Measurements from ENCODE around the gene ITPRID1.

- TF ChIP-seq CTCF (IDR thresholded peaks at IDR 0.05): no peak
- no peak for TF ChIP-seq POLR2AphosphoS5 (IDR thresholded peaks at IDR 0.05; ENCODE audit: low read depth, low read length)
- no peak for TF ChIP-seq SIN3A (IDR thresholded peaks at IDR 0.05; ENCODE audit: borderline replicate concordance, insufficient read depth, low read depth, low read length)
- TF ChIP-seq, protein P1, sequence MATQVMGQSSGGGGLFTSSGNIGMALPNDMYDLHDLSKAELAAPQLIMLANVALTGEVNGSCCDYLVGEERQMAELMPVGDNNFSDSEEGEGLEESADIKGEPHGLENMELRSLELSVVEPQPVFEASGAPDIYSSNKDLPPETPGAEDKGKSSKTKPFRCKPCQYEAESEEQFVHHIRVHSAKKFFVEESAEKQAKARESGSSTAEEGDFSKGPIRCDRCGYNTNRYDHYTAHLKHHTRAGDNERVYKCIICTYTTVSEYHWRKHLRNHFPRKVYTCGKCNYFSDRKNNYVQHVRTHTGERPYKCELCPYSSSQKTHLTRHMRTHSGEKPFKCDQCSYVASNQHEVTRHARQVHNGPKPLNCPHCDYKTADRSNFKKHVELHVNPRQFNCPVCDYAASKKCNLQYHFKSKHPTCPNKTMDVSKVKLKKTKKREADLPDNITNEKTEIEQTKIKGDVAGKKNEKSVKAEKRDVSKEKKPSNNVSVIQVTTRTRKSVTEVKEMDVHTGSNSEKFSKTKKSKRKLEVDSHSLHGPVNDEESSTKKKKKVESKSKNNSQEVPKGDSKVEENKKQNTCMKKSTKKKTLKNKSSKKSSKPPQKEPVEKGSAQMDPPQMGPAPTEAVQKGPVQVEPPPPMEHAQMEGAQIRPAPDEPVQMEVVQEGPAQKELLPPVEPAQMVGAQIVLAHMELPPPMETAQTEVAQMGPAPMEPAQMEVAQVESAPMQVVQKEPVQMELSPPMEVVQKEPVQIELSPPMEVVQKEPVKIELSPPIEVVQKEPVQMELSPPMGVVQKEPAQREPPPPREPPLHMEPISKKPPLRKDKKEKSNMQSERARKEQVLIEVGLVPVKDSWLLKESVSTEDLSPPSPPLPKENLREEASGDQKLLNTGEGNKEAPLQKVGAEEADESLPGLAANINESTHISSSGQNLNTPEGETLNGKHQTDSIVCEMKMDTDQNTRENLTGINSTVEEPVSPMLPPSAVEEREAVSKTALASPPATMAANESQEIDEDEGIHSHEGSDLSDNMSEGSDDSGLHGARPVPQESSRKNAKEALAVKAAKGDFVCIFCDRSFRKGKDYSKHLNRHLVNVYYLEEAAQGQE (IDR thresholded peaks at IDR 0.05; ENCODE audit: insufficient read depth in 1 of 2, low read depth in 2 of 2, low read length in 1 of 2): no peak
- no peak for TF ChIP-seq TCF7L2 (IDR thresholded peaks at IDR 0.05; ENCODE audit: low read depth, low read length)
These were observed 13.0 kb downstream of the ITPRID1 start for GRCh38 chr7:31526864-31527263.
